Endothelial cell of umbilical vein (primary cell): ENCODE results near the gene MEIOSIN. TPM values are rescaled to one million over a fixed set of nuclear protein-coding genes. Genes with fewer than 3 reads are reported as not detected.

ENCODE experiments used
- BruUV-seq: library from RNA; stranded (reverse); fragments of 400-500 nt; replicated peaks from 2 replicates; lab custom pipeline; 2021; lab: Mats Ljungman, UMichigan
- CTCF ChIA-PET: fragments of 300-600, 350-600 bp; sonication (Branson Sonifier 250); formaldehyde crosslinking; loops from one replicate; lab custom pipeline; 2021; ENCODE audit warnings: antibody characterized with exemption, inconsistent platforms; lab: Charles Lee
- POLR2A ChIA-PET: fragments of 300-600, 350-600 bp; sonication (Branson Sonifier 250); formaldehyde crosslinking; loops from one replicate; lab custom pipeline; 2021; ENCODE audit warnings: antibody characterized with exemption, inconsistent platforms; lab: Charles Lee
- DNase-seq: peaks from one replicate; pipeline ENCODE4 v3.0.0-alpha.2; 2011; ENCODE audit warnings: low read depth, low spot score
- FAIRE-seq: peaks from 2 replicates; lab custom pipeline; 2011; peaks lifted over from hg19 to GRCh38; lab: Jason Lieb, UNC
- H2AFZ ChIP-seq: 2 replicates; pipeline ENCODE4 v1.6.0; 2012; ENCODE audit warnings: low read depth, low read length, control low read depth, inconsistent platforms
- H3K27ac ChIP-seq: 2 replicates; pipeline ENCODE4 v1.5.1; 2011; ENCODE audit warnings: low read depth, mild to moderate bottlenecking, control low read depth, low read length, moderate library complexity; ENCODE audit not compliant: insufficient read depth
- H3K27me3 ChIP-seq, 2 experiments: 2 replicates each; pipeline versions ENCODE4 v1.6.0 to v1.6.1; 2011; ENCODE audit warnings: low read length in 2 of 2, mixed read lengths in 1 of 2; ENCODE audit not compliant: control insufficient read depth in 2 of 2, insufficient read depth in 2 of 2
- H3K36me3 ChIP-seq, 2 experiments: 2 replicates in 1 of 2; 3 replicates in 1 of 2; pipeline ENCODE4 v1.5.1; 2011; ENCODE audit warnings: low read length in 2 of 2, mild to moderate bottlenecking in 1 of 2, moderate library complexity in 1 of 2; ENCODE audit not compliant: control insufficient read depth in 2 of 2, insufficient read depth in 2 of 2; ENCODE audit errors: extremely low read depth in 1 of 2
- H3K4me1 ChIP-seq: 3 replicates; pipeline ENCODE4 v1.5.1; 2011; ENCODE audit warnings: mild to moderate bottlenecking, low read length; ENCODE audit not compliant: control insufficient read depth, insufficient read depth; ENCODE audit errors: extremely low read depth
- H3K4me2 ChIP-seq: 2 replicates; pipeline ENCODE4 v1.6.1; 2011; ENCODE audit warnings: low read length, control low read depth, mixed read lengths; ENCODE audit not compliant: insufficient read depth
- H3K4me3 ChIP-seq, 3 experiments: fragments of 200-600 bp in 1 of 3; sonication (generic), shearing (Covaris generic) in 1 of 3; replicated peaks in 1 of 3; 2 replicates each; pipeline ENCODE4 v1.5.1; 2011 to 2016; ENCODE audit warnings: control low read depth in 3 of 3, low read length in 3 of 3, mild to moderate bottlenecking in 2 of 3, inconsistent platforms in 1 of 3, low read depth in 1 of 3, moderate library complexity in 1 of 3; ENCODE audit not compliant: insufficient read depth in 1 of 3
- H3K79me2 ChIP-seq: 2 replicates; pipeline ENCODE4 v1.6.0; 2012; ENCODE audit warnings: low read length, inconsistent platforms; ENCODE audit not compliant: control insufficient read depth, insufficient read depth
- H3K9ac ChIP-seq: replicated peaks from 2 replicates; pipeline ENCODE3; 2011; ENCODE audit warnings: low read length, control low read depth; ENCODE audit not compliant: insufficient read depth; ENCODE audit errors: extremely low read depth
- H3K9me1 ChIP-seq: replicated peaks from 3 replicates; pipeline ENCODE4 v1.6.0; 2011; ENCODE audit warnings: mild to moderate bottlenecking, low read length; ENCODE audit not compliant: control insufficient read depth, insufficient read depth; ENCODE audit errors: extremely low read depth
- H3K9me3 ChIP-seq: replicated peaks from 2 replicates; pipeline ENCODE4 v1.5.1; 2012; ENCODE audit warnings: low read length, inconsistent platforms; ENCODE audit not compliant: control insufficient read depth, insufficient read depth
- H4K20me1 ChIP-seq: replicated peaks from 2 replicates; pipeline ENCODE3; 2011; ENCODE audit warnings: mild to moderate bottlenecking, low read length; ENCODE audit not compliant: control insufficient read depth, insufficient read depth; ENCODE audit errors: extremely low read depth
- CTCF ChIP-seq, 2 donors: IDR thresholded peaks; 1 replicate in 1 of 2; 2 replicates in 1 of 2; pipeline ENCODE4 v1.5.1; 2011; ENCODE audit warnings: low read length in 2 of 2, mild to moderate bottlenecking in 2 of 2, moderate library complexity in 2 of 2, control low read depth in 1 of 2, inconsistent platforms in 1 of 2, low read depth in 1 of 2; ENCODE audit not compliant: insufficient read depth in 1 of 2; ENCODE audit errors: extremely low read depth in 1 of 2
- EZH2 ChIP-seq: IDR thresholded peaks from 2 replicates; pipeline ENCODE4 v1.6.1; 2012; ENCODE audit warnings: borderline replicate concordance, low read depth, mild to moderate bottlenecking, moderate library complexity, low read length, inconsistent platforms; ENCODE audit not compliant: severe bottlenecking
- FOS ChIP-seq: IDR thresholded peaks from 2 replicates; pipeline ENCODE4 v1.6.1; 2011; ENCODE audit warnings: mild to moderate bottlenecking, low read length, moderate library complexity, borderline replicate concordance; ENCODE audit not compliant: insufficient read depth
- GATA2 ChIP-seq: IDR thresholded peaks from 2 replicates; pipeline ENCODE4 v1.7.0; 2011; ENCODE audit warnings: low read depth, mild to moderate bottlenecking, moderate library complexity, mixed read lengths, low read length; ENCODE audit not compliant: insufficient read length, insufficient read depth
- JUN ChIP-seq: IDR thresholded peaks from 2 replicates; pipeline ENCODE4 v1.6.1; 2011; ENCODE audit warnings: borderline replicate concordance, low read depth; ENCODE audit not compliant: insufficient read length, insufficient read depth
- MAX ChIP-seq: IDR thresholded peaks from 2 replicates; pipeline ENCODE4 v1.6.1; 2011; ENCODE audit not compliant: insufficient read depth, insufficient read length
- MYC ChIP-seq: IDR thresholded peaks from one replicate; pipeline ENCODE4 v1.6.1; 2011; ENCODE audit warnings: mild to moderate bottlenecking, low read depth, low read length
- POLR2A ChIP-seq: IDR thresholded peaks from 2 replicates; pipeline ENCODE4 v1.6.1; 2012; ENCODE audit warnings: low read depth, mild to moderate bottlenecking, control low read depth, low read length
- POLR2AphosphoS5 ChIP-seq: IDR thresholded peaks from 2 replicates; pipeline ENCODE4 v1.6.1; 2012; ENCODE audit warnings: low read depth, mild to moderate bottlenecking, control low read depth, low read length, moderate library complexity; ENCODE audit not compliant: insufficient read depth
- dilution Hi-C: fragments of 300-500 bp; cut with MboI; formaldehyde crosslinking; loops from one replicate; pipeline ENCODE4 v1.15.0; 2019; ENCODE audit warnings: low sequenced_read_pairs; ENCODE audit not compliant: extremely low pct_ligation_motif_present
- intact Hi-C: fragments of 100-400 bp; cut with micrococcal nuclease; formaldehyde crosslinking; loops from one replicate; pipeline ENCODE4 v1.10.0; 2022
- polyA plus RNA-seq, 4 experiments: library from polyadenylated mRNA; depleted of rRNA in 3 of 4; stranded (reverse) in 3 of 4; unstranded in 1 of 4; fragments of >200 nt; gene quantifications; 2 replicates each; pipeline versions ENCODE4 v1.2.1 to v1.2.3, GENCODE V29; 2011 to 2012; ENCODE audit warnings: missing spikeins in 1 of 4
- total RNA-seq: library from RNA; stranded (reverse); gene quantifications from 2 replicates; pipeline ENCODE4 v1.2.3, GENCODE V29; 2021

The MEIOSIN gene
- total and polyA plus RNA-seq, 2 donors (not counting 3 experiments of a cell fraction or from before 2014, with no cell fraction given), result not detected

- Histone ChIP-seq H3K9me3 (no peaks in the 10 kb centered on the region), H4K20me1 (no peaks in the 10 kb centered on the region), H3K9ac (no peak overlapping the region), H3K4me1 (peaks cover 5% of the 10 kb centered on the region), H2AFZ (no peak overlapping the region), H3K4me3 (no peak overlapping the region), H3K36me3 (peaks cover 4 to 26% of the 10 kb centered on the region in 2 experiments), H3K79me2 (peaks cover 22% of the 10 kb centered on the region), H3K27me3 (no peaks in the 10 kb centered on the region), H3K9me1 (no peaks in the 10 kb centered on the region), H3K4me2 (no peak overlapping the region), H3K27ac (no peak overlapping the region)
- BruUV-seq, result no TSS peak
- ChIA-PET CTCF (no interaction called here), POLR2A (no interaction called here)
- DNase-seq, result no peak
- intact Hi-C loops (no loop called here), dilution Hi-C loops (no loop called here)
- no peak for TF ChIP-seq FOS
- no peak for TF ChIP-seq POLR2A
- no peak for TF ChIP-seq CTCF (IDR thresholded peaks at IDR 0.05; ENCODE audit: extremely low read depth in 1 of 2, insufficient read depth in 1 of 2, low read depth in 1 of 2, low read length in 2 of 2)
- no peak for TF ChIP-seq MYC
- no peak for TF ChIP-seq MAX
- no peak for TF ChIP-seq EZH2
- no peak for TF ChIP-seq POLR2AphosphoS5
- TF ChIP-seq JUN, result no peak
- TF ChIP-seq GATA2, result no peak
- no peak for FAIRE-seq
Measured at GRCh38 chr19:45687599-45687998, 45.6 kb upstream of the MEIOSIN start.
